GM18502 (cell line): ENCODE data around the gene MUC5B.
"Not testable (repeated sequence)": the region's sequence is repeated elsewhere in the genome, so short reads cannot be mapped to it uniquely, and the experiment has no call there.

Experiments used
- ATAC-seq: cut with Tn5 transposase; IDR thresholded peaks from one replicate; pipeline ENCODE4 v1.9.1; 2021; ENCODE audit warnings: mild to moderate bottlenecking; ENCODE audit not compliant: unreplicated experiment, poor library complexity

Gene MUC5B

DNA sequence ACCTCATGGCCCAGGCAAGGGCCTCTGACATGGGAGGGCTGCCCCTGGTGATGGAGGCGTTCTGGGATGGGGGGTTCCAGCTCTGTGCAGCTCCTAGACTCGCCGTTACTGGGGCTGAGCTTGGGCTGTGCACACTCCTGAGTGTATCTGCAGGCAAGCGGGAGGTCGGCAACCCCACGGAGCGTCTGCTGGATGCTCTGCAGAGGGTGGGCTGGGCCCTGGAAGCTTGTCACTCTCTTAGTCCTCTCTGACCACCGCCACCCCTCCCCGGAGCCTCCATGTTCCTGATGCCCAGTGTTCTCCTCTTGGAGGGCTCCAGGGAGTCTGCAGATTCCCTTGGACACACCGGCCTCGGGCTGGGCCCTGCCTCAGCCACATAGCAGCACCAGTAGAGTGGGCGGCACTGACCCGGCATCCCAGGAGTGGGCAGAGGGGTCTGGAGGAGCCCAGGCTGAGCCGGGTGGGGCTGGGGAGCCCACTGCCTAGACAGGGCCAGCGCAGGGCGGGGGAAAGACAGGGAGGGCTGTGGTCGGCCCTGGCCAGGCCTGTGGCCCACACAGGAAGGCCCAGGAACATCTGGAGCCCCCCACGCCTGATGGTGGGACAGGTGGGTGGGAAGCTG lies 20.6 kb upstream of the MUC5B start:
- no peak for ATAC-seq

DNA sequence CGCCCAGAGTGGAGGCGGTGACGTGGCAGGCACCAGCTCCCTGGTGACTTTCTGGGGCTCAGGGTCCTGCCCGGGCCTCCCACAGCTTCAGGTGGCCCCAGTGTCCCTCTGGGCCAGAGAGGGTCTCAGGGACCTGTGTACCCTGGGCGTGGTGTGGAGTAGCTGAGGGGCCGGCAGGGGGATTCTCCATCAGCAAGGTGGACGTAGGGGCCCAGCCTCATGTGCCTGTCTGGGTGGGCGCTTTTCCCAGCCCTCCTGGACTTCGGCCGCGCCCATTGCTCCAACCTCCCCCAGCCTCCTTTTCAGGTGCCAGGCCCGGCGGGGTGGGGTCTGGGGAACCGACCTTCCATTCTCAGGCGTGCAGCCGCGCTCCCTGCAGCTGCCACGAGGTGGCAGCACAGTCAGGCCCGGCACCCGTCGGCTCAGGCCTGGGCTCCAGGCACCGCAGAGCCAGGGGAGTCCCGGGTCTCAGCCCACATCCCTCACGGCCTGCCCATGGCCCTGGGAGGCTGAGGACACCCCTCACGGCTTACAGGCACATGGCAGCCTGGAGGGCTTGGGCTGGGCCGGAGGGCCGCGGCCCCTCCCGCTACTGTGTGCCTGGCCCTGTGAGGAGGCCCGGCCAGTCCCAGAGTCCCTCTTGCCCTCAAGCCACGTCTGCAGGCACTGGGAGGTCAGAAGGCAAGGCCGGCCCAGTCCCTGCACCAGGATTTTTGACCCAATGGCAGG lies 19.9 kb upstream of the MUC5B start:
- ATAC-seq: no peak

- ATAC-seq: no peak
Measured at GRCh38 chr11:1203505-1204271, 19.2 kb upstream of the MUC5B start.

DNA sequence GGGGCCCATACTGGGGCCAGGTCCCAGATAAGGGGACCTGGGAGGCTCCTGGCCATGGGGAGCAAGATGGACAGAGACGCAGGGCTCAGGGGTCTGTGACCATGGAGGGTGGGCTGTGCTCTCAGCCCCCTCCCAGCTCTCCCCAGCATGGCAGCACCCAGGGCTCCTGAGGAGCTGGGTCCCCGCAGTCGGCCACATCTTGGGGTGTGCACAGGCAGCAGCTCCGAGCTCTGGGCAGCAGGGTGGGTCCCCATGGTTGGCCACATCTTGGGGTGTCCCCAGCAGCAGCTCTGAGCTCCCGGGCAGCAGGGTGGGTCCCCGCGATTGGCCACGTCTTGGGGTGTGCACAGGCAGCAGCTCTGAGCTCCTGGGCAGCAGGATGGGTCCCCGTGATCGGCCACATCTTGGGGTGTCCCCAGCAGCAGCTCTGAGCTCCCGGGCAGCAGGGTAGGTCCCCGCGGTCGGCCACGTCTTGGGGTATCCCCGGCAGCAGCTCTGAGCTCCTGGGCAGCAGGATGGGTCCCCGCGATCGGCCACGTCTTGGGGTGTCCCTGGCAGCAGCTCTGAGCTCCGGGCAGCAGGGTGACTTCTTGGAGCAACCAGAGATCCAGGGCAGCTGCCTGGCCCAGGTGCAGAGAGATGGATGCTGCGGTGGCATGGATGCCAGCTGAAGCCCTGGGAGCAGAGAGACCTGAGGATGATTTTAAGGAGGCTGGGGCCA lies 18.3 kb upstream of the MUC5B start:
- no peak for ATAC-seq

GRCh38 chr11:1205121-1205986 lies 17.5 kb upstream of the MUC5B start:
- ATAC-seq: no peak

DNA sequence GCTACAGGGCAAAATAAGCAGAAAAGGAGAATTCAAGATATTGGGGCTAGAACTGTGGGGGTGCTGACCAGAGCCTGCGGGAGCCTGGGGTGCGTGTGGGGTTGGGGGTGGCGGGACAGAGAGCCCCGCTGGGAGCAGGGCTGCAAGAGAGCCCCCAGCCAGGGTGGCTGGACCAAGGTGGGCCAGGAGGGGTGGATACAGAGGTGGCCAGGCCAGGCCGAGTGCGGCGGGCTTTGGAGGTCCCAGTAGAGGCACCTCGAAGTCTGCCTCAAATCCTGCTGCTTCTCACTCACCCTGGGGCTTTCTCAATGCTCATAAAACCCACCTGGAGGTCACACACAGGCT lies 16.9 kb upstream of the MUC5B start:
- no peak for ATAC-seq

DNA sequence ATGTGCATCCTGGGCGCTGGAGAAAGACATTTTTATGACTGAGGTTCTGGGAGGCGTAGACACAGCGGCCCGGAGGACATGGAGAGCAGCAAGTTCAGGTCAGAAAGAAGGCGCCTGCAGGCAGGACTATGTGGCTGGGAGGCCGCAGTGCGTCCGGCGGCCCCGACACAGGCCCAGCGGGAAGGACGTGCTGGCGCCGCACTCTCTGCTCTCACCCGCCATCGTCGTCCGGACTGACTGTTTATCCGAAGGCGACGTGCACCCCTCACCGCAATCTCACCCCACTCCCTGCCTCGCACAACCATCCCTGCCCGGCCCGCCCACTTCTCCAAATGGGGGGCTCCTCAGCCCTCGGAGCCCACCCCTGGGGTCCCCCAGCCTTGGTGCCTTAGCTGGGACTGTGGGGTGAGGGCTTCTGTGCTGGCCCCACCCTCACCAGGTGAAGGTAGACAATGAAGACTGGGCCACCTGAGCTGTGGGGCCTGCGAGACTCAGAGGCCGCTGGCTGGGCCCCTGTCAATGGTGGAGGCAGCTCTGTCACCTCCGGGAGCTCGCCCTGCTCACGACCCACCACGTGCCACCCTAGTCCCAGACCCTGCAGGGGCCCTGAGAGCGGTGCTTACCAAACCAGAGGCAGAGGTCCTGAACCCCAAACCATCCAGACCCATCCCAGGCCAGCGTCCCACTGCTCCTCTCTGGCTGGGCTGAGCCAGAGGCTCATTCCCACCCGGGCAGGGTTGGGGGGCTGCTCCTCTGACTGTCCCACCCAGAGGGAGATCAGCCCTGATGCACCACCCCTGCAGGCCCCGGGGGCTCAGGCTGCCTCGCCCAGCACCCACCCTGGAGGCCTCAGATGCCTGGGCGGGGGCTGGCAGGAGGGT lies 16.2 kb upstream of the MUC5B start:
- ATAC-seq: no peak

DNA sequence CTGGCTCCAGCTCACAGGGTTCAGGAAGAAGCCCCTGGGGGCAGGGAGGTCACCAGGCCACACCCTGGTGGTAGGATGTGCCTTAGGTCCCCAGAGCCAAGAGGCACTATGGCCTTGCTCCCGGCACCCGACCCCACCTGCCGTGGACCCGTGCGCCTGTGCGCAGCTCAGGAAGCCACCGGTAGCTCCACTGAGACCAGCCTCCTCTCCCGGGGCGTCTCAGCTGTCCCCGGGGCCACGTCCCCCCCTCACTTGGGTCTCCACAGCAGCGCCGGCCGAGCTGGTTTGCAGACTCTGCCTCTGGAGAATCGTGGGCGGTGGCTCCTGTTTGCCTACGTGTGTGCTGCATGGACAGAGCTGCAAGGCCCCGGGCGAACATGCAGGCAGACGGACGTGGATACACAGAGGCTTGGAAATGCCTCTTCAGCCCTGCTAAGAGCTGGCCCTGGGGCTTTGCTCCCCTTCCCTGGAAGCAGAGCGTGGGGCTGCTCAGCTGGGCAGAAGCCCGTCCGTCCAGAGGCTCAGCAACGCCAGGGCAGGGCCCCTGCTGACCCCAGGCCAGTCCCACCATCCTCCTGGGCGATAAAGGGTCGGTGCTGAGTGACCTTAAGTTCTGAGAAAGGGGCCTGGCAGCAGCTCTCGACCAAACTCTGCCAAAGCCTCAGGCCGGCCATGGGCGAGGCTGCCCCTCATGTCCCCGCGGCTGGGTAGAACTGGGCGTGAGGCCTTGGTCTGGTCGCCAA lies 15.3 kb upstream of the MUC5B start:
- no peak for ATAC-seq

DNA sequence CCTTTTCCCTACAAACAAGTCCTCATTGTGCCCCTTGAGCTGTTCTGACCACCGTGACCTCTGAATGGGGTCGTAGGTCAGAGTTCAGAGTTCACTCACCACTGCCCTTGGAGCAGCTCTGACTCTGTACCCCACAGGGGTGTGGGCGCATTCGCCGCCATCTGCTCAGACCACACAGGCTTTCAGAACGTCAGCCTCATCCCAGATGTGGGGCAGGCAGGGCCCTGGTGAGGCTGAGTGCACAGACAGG lies 14.8 kb upstream of the MUC5B start:
- no peak for ATAC-seq

DNA sequence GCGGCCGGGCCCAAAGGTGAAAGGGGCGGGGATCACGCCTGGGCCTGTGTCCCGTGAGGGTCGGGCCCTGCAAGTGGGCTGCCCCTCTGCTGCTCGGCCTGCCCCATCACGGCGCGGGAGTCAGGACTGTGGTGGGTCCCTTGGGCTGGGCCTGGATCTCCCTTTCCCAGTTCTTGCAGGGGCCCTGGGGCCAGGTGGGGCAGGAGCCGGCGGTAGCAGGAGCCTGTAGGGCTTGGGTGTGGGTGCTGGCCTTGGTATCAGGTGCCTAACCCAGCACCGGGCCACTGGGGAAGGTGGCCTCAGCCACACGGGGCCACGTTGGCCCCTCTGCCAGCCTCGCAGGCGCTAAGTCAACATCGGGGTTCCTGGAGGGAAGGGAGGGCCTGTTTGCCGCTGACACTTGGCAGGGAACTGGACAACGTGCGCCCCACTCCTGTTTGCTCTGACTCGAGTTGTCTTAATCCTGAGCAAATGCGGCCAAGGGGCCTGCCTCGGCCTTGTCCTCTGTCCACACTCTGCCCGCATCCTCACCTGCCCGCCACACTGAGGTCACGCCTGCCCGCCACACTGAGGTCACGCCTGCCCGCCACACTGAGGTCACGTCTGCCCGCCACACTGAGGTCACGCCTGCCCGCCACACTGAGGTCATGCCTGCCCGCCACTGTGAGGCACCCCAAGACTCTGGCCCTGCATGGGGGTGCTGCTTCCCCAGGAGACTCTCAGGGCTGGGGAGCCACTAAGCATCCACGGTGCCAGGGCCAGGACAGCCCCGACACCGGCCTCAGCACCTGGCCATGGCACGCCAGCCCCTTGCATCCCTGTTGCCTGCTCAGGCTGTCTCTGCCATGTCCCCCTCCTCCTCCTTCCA lies 14.2 kb upstream of the MUC5B start:
- ATAC-seq: no peak

GRCh38 chr11:1209371-1210057 lies 13.4 kb upstream of the MUC5B start:
- ATAC-seq: no peak

DNA sequence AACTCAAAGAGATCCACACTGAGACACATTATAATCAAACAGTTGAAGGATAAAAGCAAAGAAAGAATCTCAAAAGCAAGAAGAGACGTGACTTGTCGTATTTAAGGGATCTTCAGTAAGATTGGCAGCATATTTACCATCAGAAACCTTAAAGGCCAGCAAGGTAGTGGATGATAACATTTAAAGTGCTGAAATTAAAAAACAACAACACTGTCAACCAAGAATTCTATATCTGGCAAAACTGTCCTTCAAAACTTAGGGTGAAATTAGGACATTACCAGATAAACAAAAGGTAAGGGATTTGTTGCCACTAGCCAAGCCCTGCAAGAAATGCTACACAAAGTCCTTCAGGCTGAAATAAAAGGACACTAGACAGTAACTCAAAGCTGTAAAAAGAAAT lies 11.0 kb upstream of the MUC5B start:
- no peak for ATAC-seq

DNA sequence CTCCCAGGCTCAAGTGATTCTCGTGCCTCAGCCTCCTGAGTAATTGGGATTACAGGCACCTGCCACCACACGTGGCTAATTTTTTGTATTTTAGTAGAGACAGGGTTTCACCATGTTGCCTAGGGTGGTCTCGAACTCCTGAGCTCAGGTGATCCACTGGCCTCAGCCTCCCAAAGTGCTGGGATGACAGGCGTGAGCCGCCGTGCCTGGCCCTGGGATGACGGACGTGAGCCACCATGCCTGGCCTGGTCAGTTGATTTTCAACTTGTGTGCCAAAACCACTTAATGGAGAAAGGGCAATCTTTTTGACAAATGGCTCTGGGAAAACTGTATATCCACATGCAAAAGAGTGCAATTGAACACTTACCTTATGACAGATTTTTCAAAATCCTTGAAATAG lies 7.0 kb upstream of the MUC5B start:
- not testable (repeated sequence) for ATAC-seq

GRCh38 chr11:1217151-1217550 lies 5.7 kb upstream of the MUC5B start:
- ATAC-seq: no peak

GRCh38 chr11:1218256-1218787 lies 4.5 kb upstream of the MUC5B start:
- no peak for ATAC-seq

GRCh38 chr11:1218788-1219445 lies 3.9 kb upstream of the MUC5B start:
- no peak for ATAC-seq
